ENCODE measurements around the gene CEP72. TPM values are rescaled to one million over a fixed set of nuclear protein-coding genes. Genes with fewer than 3 reads are reported as not detected.
"Not testable (repeated sequence)": the region's sequence is repeated elsewhere in the genome, so short reads cannot be mapped to it uniquely, and the experiment has no call there.

CEP72 gene
- total RNA-seq, 1 experiment from 2014 or later = 11.0 TPM

DNA sequence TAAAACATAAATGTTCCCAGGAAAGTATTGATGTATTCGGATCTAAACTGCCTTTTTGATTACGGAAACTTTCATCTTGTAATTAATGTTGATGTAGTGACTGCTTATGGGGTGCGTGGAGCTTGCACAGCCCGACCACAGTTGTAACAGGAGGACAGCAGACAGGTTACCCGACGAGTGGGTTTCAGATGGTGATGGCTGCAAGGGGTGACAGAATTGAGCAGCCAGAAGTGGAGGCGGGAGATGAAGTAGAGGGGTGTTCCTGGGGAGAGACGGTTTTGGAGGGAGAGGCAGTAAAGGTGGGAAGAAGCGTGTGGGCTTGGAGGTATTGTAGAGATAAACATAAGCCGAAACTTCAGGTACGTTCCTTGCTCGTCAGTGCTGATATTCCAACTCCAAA lies 5.8 kb downstream of the CEP72 start:
- DNase-seq (ENCODE audit: low read depth) = no peak

DNA sequence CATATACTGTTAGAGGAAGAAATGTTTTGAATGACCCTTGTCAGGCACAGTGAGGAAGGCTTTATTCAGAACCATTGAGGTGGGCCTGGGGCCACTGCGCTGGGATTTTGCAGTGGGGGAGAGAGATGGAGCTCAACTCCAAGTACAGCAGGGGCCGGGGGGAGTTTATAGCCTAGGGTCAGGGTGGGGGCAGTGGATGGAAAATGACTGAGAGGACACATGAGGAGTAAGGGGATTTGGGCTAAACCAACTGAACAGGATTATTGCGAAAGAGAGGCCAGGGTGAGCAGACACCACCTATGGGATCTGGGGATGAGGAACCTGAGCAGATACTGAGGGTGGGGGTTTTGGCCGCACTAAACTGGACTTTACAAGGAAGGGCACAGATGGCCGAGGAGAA lies 6.3 kb downstream of the CEP72 start:
- no peak for DNase-seq (ENCODE audit: low read depth)

DNA sequence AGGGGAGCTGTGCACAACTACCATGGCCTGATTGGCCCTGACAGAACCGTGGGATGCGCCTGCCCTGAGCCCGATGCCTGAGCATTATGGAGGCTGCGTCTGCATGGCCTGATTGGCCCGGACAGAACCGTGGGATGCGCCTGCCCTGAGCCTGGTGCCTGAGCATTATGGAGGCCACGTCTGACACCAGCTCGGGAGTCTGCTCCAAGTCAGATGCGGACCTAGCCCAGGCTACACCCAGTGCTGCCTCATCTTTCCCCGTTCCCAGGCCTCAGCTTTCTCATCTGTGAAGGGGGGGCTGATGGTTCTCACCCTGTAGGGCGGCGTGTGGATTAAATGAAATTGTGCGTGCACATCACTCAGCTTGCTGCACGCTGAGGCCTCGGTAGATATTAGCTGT lies 7.3 kb downstream of the CEP72 start:
- no peak for DNase-seq (ENCODE audit: low read depth)

DNA sequence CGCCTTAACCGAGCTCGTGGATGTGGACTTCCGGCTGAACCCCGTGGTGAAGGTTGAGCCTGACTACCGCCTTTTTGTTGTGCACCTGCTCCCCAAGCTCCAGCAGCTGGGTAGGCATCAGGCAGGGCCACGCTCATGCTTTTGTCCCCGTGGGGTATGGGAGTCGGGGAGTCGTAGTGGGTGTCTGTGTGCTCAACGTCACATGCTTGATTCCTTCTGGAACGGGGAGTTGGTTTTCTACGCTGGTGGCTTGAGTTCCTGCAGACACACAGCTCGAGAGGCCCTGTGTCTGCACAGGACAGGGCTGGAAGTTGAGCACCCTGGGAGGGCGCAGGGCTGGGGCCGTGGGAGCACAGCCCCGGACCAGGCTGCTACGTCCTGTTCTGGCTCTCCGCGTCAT lies 8.0 kb downstream of the CEP72 start:
- DNase-seq (ENCODE audit: low read depth) = no peak

DNA sequence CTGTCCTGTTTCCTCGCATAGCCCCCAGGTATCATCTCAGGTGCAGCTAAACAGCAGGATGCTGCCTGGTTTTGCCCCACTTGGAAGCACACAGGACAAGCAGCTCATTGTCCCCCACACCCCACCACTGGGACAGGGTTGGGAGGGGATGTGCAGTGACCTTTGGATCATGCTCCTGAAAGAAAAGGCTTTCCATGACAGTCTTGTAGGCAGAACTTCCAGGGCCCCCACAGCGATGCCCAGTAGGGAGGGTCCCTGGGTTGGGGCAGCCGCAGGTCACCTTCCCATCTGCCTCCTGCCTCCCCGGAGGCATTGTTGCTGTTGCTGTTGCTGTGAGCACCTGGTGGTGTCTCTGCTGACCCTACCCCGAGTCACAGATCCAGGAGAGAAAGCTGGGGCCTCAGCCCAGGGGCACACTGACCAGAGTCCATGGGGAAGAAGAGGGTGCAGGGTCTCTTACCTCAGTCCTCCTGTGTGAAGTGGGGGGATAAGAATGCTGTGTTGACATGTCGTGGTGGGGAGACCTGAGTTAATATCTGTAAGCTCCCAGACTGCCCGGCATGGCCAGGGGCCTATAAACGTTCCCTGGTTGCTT lies 8.5 kb downstream of the CEP72 start:
- DNase-seq (ENCODE audit: low read depth) = no peak

DNA sequence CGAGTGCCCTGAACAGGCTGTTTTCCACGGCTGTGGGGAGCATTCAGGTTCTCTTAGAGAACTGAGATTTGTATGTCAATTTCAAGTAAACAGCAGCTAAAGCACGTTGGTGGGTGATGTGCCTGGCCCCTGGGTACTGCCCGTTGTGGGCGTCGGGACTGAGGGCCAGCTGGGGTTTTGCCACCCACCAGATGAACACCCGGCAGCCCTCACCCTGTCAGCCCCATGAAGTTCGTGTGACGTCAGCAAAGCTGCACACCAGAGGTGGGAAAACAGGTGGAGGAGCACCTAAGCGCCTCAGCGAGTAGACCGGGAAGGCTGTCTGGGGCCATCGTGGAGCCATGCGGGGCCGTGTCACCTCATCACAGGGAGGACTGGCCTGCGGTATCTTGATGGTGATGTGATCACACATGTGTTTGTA lies 9.2 kb downstream of the CEP72 start:
- DNase-seq (ENCODE audit: low read depth) = no peak

DNA sequence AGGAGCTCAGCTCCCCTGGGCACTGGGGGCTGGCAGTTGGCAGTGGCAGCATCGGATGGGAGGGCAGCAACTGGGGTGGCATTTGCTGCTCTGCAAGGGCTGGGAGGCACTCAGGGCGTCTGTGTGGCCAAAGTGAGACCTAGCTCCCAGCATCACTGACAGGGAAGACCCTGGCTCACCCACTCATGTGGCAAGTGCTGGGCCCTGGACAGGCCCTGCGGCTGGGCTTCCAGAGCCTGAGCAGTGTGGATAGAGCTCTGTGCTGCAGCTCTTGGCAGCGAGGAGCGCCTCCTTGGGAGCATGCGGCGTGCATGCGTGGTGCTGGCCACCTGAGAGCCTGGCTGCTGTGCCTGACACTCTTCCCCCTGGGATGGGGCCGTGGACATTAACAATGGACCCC lies 10.2 kb downstream of the CEP72 start:
- no peak for DNase-seq (ENCODE audit: low read depth)

DNA sequence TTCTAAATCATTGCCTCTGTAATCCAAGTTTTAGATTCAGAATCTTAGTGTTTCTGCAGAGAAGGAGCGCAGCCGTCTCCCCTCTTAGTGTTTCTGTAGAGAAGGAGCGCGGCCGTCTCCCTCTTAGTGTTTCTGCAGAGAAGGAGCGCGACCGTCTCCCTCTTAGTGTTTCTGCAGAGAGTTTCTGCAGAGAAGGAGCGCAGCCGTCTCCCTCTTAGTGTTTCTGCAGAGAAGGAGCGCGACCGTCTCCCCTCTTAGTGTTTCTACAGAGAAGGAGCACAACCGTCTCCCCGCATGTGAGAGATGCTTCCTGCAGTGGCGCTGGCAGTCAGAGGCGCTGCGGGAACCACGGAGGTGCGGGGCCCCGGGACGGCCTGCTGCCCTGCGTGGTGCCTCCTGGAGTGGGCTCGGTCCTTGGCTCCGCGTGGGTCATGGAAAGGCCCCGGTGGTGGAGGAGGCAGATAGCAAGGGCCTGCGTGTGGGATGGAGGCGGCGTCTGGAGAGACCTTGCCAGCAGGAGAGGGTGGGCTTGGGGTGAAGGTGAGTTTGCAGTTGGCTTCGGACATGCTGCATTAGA lies 10.9 kb downstream of the CEP72 start:
- no peak for DNase-seq (ENCODE audit: low read depth)

DNA sequence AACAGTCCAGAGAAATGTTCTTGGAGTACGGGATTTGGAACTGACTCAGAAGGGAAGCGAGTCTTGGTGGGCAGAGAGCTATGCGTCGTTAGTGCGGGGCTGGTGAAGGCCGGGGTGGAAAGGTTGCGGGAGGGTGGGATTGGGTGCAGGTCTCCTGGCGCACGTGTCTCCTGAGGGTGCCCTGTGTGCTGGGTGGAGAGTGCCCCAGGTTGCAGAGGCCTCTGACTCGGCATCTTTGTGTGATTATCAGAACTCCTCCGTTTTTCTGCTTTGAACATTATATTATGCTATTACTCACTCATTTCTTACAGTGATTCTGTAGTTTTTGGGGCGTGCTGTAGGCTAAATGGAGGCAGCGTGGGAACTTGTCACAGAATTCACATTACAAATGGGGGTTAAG lies 11.4 kb downstream of the CEP72 start:
- DNase-seq (ENCODE audit: low read depth) = no peak

DNA sequence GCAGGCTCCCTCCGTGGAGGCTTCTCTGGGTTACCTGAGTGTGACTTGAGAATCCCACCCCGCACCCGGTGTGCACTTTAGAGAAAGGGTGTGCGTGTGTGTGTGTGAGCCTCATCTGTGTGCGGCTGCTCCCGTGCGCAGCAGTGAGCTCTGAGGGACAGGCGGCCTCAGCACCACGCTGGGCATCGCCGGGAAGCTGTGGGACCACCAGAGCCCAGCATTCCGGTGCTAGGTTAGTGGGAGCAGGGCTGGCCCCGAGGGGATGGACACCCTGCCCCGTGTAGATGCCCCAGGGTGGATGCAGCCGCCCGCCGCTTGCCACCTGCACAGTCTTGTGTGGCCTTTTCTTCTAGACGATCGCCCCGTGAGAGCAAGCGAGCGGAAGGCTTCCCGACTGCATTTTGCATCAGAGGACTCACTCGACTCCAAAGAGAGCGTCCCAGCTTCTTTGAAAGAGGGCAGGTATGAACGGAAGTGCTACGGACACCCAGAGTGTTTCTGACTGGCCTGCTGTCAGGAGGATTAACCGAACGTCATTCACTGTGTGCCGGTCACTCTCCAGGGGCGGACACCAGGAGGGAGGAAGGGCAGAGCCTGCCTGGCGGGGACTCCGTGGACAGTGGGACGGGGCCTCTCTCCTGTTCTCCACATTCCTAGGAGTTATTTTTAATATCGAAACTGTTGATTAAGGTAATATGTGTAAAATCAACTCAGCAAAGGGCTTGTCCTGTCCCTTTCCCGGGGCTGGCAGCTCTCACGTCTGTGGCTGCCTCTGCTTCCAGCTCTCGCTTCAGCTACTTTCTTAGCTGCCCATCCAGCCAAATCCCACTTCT lies 12.2 kb downstream of the CEP72 start:
- DNase-seq (ENCODE audit: low read depth) = no peak

DNA sequence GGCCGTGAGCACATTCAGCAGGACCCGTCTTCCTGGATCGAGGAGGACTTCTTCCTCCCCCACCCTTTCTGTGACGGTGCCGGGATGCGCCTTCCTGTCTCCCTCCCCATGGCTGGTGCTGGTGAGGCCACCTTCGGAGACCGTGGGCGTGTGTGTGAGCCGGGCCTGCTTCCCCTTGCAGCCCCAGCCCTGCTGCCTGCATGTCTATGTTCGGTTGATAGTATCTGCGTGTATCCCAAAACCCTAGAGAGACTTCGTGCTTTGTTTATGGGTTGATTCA lies 12.8 kb downstream of the CEP72 start:
- DNase-seq (ENCODE audit: low read depth) = no peak

DNA sequence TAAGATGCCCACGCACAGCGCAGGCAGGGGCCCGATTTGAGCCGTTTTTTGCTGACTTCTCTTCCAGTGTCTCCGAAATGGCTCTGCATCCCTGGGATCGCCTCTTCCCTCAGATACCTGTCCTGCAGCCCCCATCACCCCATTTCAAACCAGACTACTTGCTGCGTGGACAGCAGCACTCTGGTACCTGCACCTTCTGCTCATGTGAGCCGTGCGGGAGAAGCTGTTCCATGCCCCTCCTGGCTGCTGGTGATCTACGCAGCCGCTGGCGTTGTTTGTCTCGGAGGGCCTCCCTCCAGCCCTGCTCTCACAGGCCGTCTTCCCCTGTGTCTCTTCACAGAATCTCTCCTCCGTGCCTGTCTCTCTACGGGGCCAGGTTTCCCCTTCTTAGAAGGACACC lies 13.4 kb downstream of the CEP72 start:
- no peak for DNase-seq (ENCODE audit: low read depth)

DNA sequence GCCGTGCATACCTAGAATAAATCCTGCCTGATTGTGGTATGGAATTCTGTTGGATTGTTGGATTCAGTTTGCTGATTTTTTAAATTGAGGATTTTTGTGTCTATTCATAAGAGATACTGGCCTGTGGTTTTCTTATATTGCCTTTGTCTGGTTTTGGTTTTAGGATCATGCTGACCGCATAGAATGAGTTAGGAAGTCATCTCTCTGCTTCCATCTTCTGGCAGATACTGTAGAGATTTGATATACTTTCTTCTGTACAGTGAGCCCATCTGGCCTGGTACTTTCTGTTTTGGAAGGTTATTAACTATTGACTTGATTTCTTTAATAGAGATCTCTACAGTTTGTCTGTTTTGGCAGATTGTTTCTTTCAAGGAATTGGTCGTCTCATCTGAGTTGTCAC lies 14.7 kb downstream of the CEP72 start:
- no peak for DNase-seq (ENCODE audit: low read depth)

DNA sequence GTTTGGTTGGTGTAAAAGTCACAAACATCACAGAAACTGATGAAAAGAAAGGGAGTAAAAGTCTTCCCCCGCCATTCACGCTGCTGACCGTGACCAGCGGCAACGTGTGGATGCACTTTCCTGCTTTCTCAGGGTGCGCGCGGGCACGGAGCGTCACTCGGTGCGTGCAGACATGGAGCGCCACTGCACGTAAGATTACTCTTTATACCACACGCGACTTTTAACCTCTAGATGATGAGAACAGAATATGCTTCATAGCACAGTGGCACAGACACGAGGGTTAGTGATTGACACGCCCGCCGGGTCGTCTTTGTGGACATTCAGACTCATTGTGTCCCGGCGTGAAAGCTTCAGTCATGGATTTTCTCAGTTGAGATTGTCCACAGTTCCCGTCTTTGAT lies 15.7 kb downstream of the CEP72 start:
- DNase-seq (ENCODE audit: low read depth) = no peak

DNA sequence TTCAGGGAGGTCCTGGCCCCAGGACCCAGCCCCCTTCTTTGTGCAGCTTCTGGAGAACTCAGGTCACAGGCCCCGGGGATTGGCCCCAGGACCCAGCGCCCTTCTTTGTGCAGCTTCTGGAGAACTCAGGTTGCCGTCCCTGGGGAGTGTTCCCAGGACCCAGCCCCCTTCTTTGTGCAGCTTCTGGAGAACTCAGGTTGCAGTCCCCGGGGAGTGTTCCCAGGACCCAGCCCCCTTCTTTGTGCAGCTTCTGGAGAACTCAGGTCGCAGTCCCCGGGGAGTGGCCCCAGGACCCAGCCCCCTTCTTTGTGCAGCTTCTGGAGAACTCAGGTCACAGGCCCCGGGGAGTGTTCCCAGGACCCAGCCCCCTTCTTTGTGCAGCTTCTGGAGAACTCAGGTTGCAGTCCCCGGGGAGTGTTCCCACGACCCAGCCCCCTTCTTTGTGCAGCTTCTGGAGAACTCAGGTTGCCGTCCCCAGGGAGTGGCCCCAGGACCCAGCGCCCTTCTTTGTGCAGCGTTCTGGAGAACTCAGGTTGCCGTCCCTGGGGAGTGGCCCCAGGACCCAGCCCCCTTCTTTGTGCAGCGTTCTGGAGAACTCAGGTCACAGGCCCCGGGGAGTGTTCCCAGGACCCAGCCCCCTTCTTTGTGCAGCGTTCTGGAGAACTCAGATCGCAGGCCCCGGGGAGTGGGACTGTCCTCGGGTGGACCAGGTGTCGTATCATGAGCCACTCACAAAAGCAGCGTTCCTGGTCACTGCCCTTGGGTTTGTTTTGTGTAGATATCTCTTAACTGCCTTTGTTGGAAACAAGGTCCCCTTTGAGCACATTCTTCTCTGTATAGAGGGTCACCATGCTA lies 16.4 kb downstream of the CEP72 start:
- not testable (repeated sequence) for DNase-seq (ENCODE audit: low read depth)

DNA sequence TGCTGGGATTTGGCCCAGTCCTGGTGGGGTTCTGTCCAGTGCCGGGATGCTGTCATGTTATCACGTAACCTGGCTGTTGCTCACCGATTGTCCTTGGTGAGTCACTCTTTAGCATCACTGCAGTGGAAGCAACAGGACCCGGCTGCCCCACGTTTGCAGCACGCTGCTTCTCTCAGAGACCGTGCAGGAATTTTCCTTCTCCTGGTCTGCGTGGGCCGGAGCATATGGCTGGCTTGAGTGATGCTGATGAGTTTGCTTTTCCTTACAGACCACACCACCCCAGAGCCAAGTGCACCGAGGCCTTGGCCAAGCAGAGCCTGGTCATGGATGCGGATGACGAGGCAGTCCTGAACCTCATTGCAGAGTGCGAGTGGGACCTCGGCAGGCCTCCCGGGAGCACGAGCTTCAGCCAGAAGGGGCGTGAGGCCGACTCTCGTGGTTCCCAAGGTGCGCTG lies 21.4 kb downstream of the CEP72 start:
- DNase-seq (ENCODE audit: low read depth) = no peak

DNA sequence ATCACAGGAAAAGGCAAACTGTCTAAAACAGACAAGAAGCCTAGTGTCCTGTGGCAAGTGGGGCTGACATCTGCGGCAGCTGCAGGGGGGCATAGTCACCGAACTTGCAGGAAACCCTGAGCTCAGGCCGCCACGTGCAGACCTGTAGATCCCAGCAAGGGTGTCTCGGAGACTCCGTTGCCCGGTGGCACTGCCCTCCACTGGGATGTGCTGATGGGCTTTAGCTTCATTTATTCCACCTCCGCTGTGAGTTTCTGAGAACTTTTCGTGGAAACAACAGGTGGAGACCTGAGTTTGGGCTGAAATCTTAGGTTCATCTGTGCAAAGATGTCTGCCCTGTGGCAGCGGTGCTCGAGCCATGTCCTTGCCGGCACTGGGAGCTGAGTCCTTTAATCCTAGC lies 22.1 kb downstream of the CEP72 start:
- DNase-seq (ENCODE audit: low read depth) = no peak

DNA sequence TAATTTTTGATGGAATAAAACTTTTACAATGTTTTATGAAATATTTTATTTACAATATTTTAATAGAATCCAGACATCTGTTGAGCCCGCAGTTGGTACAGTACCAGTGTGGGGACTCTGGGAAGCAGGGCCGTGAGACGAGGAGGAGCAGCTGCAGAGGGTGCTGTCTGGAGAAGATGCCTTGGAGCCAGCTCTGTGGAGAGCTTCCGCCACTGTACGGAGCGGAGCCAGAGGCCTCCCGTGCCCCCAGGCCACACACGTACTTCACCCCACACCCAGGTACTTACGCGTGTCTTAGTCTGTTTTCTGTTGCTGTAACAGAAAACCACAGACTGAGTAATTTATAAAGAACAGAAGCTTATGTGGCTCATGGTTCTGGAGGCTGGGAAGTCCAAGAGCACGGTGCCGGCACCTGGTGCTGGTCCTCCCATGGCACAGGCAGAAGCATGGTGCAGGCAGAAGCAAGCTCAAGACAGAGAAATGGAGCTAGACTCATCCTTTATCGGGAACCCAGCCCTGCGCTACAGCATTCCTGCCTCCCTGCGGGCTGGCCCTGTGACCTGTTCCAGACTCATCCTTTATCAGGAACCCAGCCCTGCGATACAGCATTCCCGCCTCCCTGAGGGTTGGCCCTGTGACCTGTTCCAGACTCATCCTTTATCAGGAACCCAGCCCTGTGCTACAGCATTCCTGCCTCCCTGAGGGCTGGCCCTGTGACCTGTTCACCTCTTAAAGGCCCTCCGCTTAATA lies 23.3 kb downstream of the CEP72 start:
- DNase-seq (ENCODE audit: low read depth) = no peak

DNA sequence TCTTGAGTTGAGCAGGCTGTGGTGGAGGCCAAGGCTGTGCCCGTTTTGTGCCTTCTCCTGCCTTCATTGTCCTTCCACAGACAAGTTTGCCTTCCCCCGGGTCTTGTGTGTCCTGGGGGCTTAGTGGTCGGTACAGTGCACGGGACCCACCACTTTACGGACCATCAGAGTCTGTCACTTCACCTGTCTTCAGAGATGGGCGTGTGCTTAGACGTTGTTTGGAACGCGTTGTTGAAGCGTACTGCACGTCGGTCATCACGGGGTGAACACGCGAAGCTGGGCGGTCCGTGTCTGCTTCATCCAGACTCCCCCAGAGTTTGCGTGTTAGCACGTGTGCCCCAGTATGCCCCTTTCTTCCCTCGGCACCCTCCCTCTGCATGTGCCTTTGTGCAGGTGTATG lies 24.8 kb downstream of the CEP72 start:
- DNase-seq (ENCODE audit: low read depth) = no peak

DNA sequence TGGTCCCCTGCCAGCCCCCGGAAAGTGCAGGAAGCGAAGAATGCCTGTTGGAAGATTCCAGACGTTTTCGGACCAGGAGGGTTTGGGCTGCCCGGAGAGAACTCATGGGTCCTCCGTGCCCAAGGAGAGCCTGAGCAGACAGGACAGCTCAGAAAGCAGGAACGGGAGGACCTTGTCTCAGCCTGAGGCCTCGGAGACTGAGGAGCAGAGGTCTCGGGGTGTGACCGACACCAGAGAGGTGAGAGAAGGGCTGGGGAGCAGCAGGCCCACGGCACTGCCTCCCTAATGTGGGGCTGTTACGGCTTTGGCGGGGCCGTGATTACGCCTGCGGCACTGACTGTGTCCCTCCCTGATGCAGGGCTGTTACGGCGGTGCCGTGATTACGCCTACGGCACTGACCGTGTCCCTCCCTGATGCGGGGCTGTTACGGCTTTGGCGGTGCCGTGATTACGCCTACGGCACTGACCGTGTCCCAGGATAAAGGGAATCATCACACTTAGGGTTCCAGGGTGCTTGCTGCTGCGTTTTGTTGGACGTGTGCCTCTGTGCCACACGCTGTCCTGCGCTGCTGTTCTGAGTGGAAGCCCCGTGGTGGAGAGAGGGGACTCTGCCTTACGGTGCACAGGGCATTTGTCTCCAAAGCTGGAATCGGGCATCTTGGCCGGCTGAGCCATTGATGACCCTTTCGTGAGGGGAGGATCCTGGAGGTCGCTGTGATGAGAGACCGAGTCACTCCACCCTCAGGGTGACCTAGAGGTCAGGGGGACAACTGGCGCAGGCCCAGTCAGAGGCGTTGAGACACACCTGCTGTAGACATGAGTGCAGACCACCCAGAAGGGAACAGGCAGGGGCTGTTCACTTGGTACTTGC lies 25.7 kb downstream of the CEP72 start:
- DNase-seq (ENCODE audit: low read depth) = no peak
